ENCODE data around the gene TFR2.

DNA sequence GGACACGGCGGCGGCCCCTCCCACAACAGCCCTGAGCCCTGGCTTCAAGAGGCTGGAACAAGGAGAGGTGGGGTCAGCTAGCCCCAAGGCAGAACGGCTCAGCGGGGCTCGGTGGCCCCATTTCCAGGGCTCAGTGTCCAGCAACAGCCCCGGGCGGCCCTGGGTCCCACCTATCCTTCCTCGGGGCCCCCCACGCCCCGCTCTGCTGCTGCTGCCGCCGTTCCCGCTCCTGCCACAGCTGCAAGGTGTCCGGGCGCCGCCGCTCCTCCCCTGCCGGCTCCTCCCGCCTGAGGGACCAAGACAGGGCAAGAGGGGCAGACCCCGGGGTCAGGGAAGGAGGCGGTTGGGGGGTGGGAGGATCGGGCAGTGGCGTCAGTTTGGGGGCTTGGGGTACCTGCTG, 64.2 kb downstream of the TFR2 start:
- TF ChIP-seq, protein P1, sequence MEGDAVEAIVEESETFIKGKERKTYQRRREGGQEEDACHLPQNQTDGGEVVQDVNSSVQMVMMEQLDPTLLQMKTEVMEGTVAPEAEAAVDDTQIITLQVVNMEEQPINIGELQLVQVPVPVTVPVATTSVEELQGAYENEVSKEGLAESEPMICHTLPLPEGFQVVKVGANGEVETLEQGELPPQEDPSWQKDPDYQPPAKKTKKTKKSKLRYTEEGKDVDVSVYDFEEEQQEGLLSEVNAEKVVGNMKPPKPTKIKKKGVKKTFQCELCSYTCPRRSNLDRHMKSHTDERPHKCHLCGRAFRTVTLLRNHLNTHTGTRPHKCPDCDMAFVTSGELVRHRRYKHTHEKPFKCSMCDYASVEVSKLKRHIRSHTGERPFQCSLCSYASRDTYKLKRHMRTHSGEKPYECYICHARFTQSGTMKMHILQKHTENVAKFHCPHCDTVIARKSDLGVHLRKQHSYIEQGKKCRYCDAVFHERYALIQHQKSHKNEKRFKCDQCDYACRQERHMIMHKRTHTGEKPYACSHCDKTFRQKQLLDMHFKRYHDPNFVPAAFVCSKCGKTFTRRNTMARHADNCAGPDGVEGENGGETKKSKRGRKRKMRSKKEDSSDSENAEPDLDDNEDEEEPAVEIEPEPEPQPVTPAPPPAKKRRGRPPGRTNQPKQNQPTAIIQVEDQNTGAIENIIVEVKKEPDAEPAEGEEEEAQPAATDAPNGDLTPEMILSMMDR (conservative IDR thresholded peaks at IDR 0.05; ENCODE audit: low read length): no peak
- TF ChIP-seq EZH2phosphoT487 (IDR thresholded peaks at IDR 0.05; ENCODE audit: borderline replicate concordance, low read depth, low read length): no peak

Data from OCI-LY7 (cell line).